Fibroblast of mammary gland (primary cell): ENCODE results near the gene CD164L2.

Experiments
- DNase-seq: peaks from one replicate; pipeline ENCODE4 v3.0.0-alpha.2; 2010; ENCODE audit warnings: low read depth
- H3K4me3 ChIP-seq: 2 replicates; pipeline ENCODE4 v1.5.1; 2011; ENCODE audit warnings: low read depth, mild to moderate bottlenecking, low read length, moderate library complexity; ENCODE audit not compliant: control insufficient read depth
- CTCF ChIP-seq: conservative IDR thresholded peaks from 2 replicates; pipeline ENCODE4 v1.5.1; 2011; ENCODE audit warnings: low read depth, low read length, inconsistent platforms; ENCODE audit not compliant: control insufficient read depth, insufficient read depth

Gene CD164L2

GRCh38 chr1:27405074-27405473 is 21.9 kb upstream of the CD164L2 start:
- peak; percentile 56 for DNase-seq

GRCh38 chr1:27403931-27404330 is 20.8 kb upstream of the CD164L2 start:
- H3K4me3 ChIP-seq = no peak overlapping the region
- no peak for TF ChIP-seq CTCF
- DNase-seq = no peak

More at GRCh38 chr1:27405074-27405473, 21.9 kb upstream of the CD164L2 start:
- H3K4me3 ChIP-seq = no peak overlapping the region
- TF ChIP-seq CTCF = no peak

- TF ChIP-seq CTCF = peak; percentile 33
- DNase-seq = peak; percentile 82
- H3K4me3 ChIP-seq = no peak overlapping the region
Measured at GRCh38 chr1:27403065-27403726, 20.1 kb upstream of the CD164L2 start.

- TF ChIP-seq CTCF = peak; percentile 51
- H3K4me3 ChIP-seq = no peak overlapping the region
- DNase-seq = peak; percentile 63
Measured at GRCh38 chr1:27402349-27402754, 19.2 kb upstream of the CD164L2 start.

- TF ChIP-seq CTCF = no peak
- DNase-seq = no peak
- no peak overlapping the region for H3K4me3 ChIP-seq
Measured at GRCh38 chr1:27400963-27401341, 17.8 kb upstream of the CD164L2 start.

GRCh38 chr1:27400082-27400962 is 17.2 kb upstream of the CD164L2 start:
- TF ChIP-seq CTCF = no peak
- peak; percentile 34 for DNase-seq
- H3K4me3 ChIP-seq = no peak overlapping the region
